ENCODE data around the gene UST. TPM values are rescaled to one million over a fixed set of nuclear protein-coding genes. Genes with fewer than 3 reads are reported as not detected.

UST gene
- total RNA-seq, 1 experiment from 2014 or later = 6.1 TPM

DNA sequence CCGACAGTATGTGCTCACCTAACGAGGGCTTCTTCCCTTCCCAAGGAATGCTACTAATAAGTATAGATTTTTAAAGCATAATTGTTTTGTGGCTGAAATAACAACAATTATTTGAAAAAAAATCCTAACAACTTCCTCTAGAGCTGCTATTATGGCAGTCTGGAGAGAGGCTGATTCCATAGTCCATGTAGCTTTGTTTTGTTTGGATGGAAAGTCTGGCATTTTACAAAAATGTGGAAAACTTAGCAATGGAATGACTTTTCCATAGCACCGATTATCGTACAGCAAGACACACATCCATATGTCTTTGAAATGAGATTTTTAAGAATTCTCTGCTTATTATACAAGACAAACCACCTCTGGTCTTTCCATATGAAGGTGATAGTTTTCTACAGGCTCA, 318.3 kb downstream of the UST start:
- BruUV-seq (replicated peaks) = no TSS peak

GRCh38 chr6:149065658-149066556, 319.1 kb downstream of the UST start:
- peaks cover 0 to 3% of the 10 kb centered on the region in 2 experiments; a peak in 2 of 4 replicates for H3K4me1 ChIP-seq (ENCODE audit: control insufficient read depth in 1 of 2, insufficient read depth in 2 of 2, low read length in 2 of 2)
- no peaks in the 10 kb centered on the region for H3K9me3 ChIP-seq (ENCODE audit: control insufficient read depth in 1 of 2, insufficient read depth in 1 of 2, low read depth in 1 of 2, low read length in 2 of 2)
- H3K4me2 ChIP-seq (ENCODE audit: low read length) = no peak overlapping the region
- no peak overlapping the region for H3K4me3 ChIP-seq (replicated peaks in 1 of 2; ENCODE audit: low read depth in 1 of 2, low read length in 2 of 2)
- intact Hi-C loops (cut with micrococcal nuclease) = no loop called here
- H3K79me2 ChIP-seq (ENCODE audit: insufficient read depth, low read length) = no peaks in the 10 kb centered on the region
- TF ChIP-seq ELF1 (IDR thresholded peaks at IDR 0.05; ENCODE audit: borderline replicate concordance, low read depth) (no peak), FOSL1 (IDR thresholded peaks at IDR 0.05; ENCODE audit: low read depth) (no peak), POLR2AphosphoS5 (IDR thresholded peaks at IDR 0.05; ENCODE audit: low read depth, low read length) (no peak), YY1 (IDR thresholded peaks at IDR 0.05; ENCODE audit: extremely low read depth, insufficient replicate concordance, low read depth, low read length) (no peak), JUND (IDR thresholded peaks at IDR 0.05) (no peak), POLR2A (IDR thresholded peaks at IDR 0.05; ENCODE audit: borderline replicate concordance, extremely low read depth, insufficient read depth, insufficient read length) (no peak), SIN3A (IDR thresholded peaks at IDR 0.05; ENCODE audit: low read depth) (no peak), RAD21 (IDR thresholded peaks at IDR 0.05; ENCODE audit: low read depth) (no peak)
- no peaks in the 10 kb centered on the region for H3K27me3 ChIP-seq (ENCODE audit: insufficient read depth, low read length)
- DNase-seq (ENCODE audit: low read depth, low spot score) (no peak), ATAC-seq (no peak)
- H3K9me2 ChIP-seq (ENCODE audit: insufficient read depth) = no peaks in the 10 kb centered on the region
- no peaks in the 10 kb centered on the region for H4K20me1 ChIP-seq (ENCODE audit: insufficient read depth)
- H3K9ac ChIP-seq (ENCODE audit: low read length) = no peak overlapping the region
- BruUV-seq (replicated peaks) = no TSS peak
- ChIA-PET CTCF (no interaction called here), POLR2A (no interaction called here), RAD21 (ENCODE audit: low non-redundant PET in 1 of 2, low total read pairs in 2 of 2, uncharacterized antibody in 2 of 2, unreplicated experiment in 2 of 2) (no interaction called here)
- no peaks in the 10 kb centered on the region for H3K36me3 ChIP-seq (ENCODE audit: control insufficient read depth in 1 of 2, insufficient read depth in 2 of 2, low read length in 2 of 2)
- no peak overlapping the region for H2AFZ ChIP-seq (ENCODE audit: low read depth, low read length, poor library complexity, severe bottlenecking)
- H3K27ac ChIP-seq (ENCODE audit: low read depth, low read length) = no peak overlapping the region

More for the DNA sequence above, 318.3 kb downstream of the UST start:
- H3K79me2 ChIP-seq (ENCODE audit: insufficient read depth, low read length) = no peaks in the 10 kb centered on the region
- no peak overlapping the region for H3K27ac ChIP-seq (ENCODE audit: low read depth, low read length)
- no peaks in the 10 kb centered on the region for H4K20me1 ChIP-seq (ENCODE audit: insufficient read depth)
- ChIA-PET POLR2A (no interaction called here), RAD21 (ENCODE audit: low non-redundant PET in 1 of 2, low total read pairs in 2 of 2, uncharacterized antibody in 2 of 2, unreplicated experiment in 2 of 2) (no interaction called here), CTCF (no interaction called here)
- no peak overlapping the region for H3K4me2 ChIP-seq (ENCODE audit: low read length)
- H3K9me3 ChIP-seq (ENCODE audit: control insufficient read depth in 1 of 2, insufficient read depth in 1 of 2, low read depth in 1 of 2, low read length in 2 of 2) = no peaks in the 10 kb centered on the region
- intact Hi-C loops (cut with micrococcal nuclease) = no loop called here
- no peaks in the 10 kb centered on the region for H3K9me2 ChIP-seq (ENCODE audit: insufficient read depth)
- TF ChIP-seq RAD21 (IDR thresholded peaks at IDR 0.05; ENCODE audit: low read depth) (no peak), POLR2A (IDR thresholded peaks at IDR 0.05; ENCODE audit: borderline replicate concordance, extremely low read depth, insufficient read depth, insufficient read length) (no peak), SRF (IDR thresholded peaks at IDR 0.05; ENCODE audit: low read depth) (no peak), ATF3 (IDR thresholded peaks at IDR 0.05) (no peak), ZNF274 (IDR thresholded peaks at IDR 0.05; ENCODE audit: low read depth, low read length) (no peak), EZH2phosphoT487 (IDR thresholded peaks at IDR 0.05; ENCODE audit: borderline replicate concordance) (no peak), SP1 (IDR thresholded peaks at IDR 0.05; ENCODE audit: low read depth) (no peak), JUND (IDR thresholded peaks at IDR 0.05) (no peak)
- TF ChIP-seq, protein P1, sequence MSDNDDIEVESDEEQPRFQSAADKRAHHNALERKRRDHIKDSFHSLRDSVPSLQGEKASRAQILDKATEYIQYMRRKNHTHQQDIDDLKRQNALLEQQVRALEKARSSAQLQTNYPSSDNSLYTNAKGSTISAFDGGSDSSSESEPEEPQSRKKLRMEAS (IDR thresholded peaks at IDR 0.05) = no peak
- no peak for ATAC-seq
- H3K9ac ChIP-seq (ENCODE audit: low read length) = no peak overlapping the region
- H3K27me3 ChIP-seq (ENCODE audit: insufficient read depth, low read length) = no peaks in the 10 kb centered on the region
- DNase-seq (ENCODE audit: low read depth, low spot score) = no peak
- H3K36me3 ChIP-seq (ENCODE audit: control insufficient read depth in 1 of 2, insufficient read depth in 2 of 2, low read length in 2 of 2) = no peaks in the 10 kb centered on the region
- H3K4me3 ChIP-seq (replicated peaks in 1 of 2; ENCODE audit: low read depth in 1 of 2, low read length in 2 of 2) = no peak overlapping the region
- no peak overlapping the region for H2AFZ ChIP-seq (ENCODE audit: low read depth, low read length, poor library complexity, severe bottlenecking)
- H3K4me1 ChIP-seq (ENCODE audit: control insufficient read depth in 1 of 2, insufficient read depth in 2 of 2, low read length in 2 of 2) = peaks cover 0 to 4% of the 10 kb centered on the region in 2 experiments; a peak in 2 of 4 replicates
